ENCODE results near the gene TEK. TPM values are rescaled to one million over a fixed set of nuclear protein-coding genes. Genes with fewer than 3 reads are reported as not detected.

TEK gene
- total RNA-seq, 1 experiment from 2014 or later = not detected

DNA sequence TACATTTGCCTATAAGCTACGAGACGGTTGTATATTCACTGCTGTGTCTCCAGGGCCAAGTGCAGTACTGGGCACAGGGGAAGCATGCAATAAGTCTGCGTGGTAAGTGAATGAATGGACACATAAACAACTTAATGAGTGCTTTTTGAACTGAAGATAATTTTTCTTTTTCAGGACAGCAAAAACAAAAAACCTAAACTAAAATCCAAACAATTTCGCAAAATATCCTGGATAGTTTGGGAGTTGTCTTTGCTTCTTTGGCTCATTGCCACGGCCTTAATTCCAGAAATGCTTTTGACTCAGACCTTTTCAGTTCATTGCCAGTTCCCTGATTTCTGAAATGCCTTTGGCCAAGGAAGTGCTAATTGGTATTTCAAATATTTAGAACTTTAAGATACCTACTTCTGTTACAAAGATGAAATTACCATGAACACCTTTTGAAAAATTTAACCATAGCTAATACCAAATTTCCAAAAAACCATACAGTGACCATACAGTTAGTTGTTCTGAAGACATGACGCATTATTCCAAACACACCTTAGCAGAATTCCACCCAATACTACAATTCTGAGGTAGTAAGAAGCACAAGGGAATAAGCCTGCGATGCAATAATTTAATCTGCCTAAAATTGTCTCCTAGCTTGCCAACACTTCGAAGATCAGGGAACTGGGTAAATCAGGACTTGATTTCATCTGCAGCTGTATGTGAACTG is 42.8 kb downstream of the TEK start:
- Histone ChIP-seq H4K20me1 (ENCODE audit: insufficient read depth) (no peaks in the 10 kb centered on the region), H2AFZ (no peak overlapping the region), H3K4me2 (no peak overlapping the region; the same call in 1 of the 2 replicates), H3K27ac (no peak overlapping the region), H3K4me3 (no peak overlapping the region), H3K4me1 (replicated peaks; ENCODE audit: insufficient read depth) (peaks cover 10% of the 10 kb centered on the region), H3K9me2 (ENCODE audit: insufficient read depth) (no peaks in the 10 kb centered on the region), H3K27me3 (ENCODE audit: insufficient read depth, low read depth) (no peaks in the 10 kb centered on the region), H3F3A (ENCODE audit: insufficient read depth, low read depth) (no peaks in the 10 kb centered on the region; the same call in 1 of the 2 replicates), H3K9me3 (ENCODE audit: insufficient read depth, low read depth) (no peaks in the 10 kb centered on the region), H3K79me2 (ENCODE audit: low read depth) (no peaks in the 10 kb centered on the region), H3K36me3 (ENCODE audit: low read depth) (no peaks in the 10 kb centered on the region)
- no TSS peak for BruUV-seq (replicated peaks)
- intact Hi-C loops (cut with micrococcal nuclease; ENCODE audit: unreplicated experiment) = loop anchor here (5.0 kb wide), 1 partner anchor 50 kb away; no protein-coding TSS in a partner anchor
- DNase-seq = peak; percentile 40 to 58
- TF ChIP-seq, protein P1, sequence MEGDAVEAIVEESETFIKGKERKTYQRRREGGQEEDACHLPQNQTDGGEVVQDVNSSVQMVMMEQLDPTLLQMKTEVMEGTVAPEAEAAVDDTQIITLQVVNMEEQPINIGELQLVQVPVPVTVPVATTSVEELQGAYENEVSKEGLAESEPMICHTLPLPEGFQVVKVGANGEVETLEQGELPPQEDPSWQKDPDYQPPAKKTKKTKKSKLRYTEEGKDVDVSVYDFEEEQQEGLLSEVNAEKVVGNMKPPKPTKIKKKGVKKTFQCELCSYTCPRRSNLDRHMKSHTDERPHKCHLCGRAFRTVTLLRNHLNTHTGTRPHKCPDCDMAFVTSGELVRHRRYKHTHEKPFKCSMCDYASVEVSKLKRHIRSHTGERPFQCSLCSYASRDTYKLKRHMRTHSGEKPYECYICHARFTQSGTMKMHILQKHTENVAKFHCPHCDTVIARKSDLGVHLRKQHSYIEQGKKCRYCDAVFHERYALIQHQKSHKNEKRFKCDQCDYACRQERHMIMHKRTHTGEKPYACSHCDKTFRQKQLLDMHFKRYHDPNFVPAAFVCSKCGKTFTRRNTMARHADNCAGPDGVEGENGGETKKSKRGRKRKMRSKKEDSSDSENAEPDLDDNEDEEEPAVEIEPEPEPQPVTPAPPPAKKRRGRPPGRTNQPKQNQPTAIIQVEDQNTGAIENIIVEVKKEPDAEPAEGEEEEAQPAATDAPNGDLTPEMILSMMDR (conservative IDR thresholded peaks at IDR 0.05) = no peak
- TF ChIP-seq EZH2 (IDR thresholded peaks at IDR 0.05; ENCODE audit: low read depth) = no peak
- CTCF ChIA-PET = no interaction called here
- POLR2A ChIA-PET (ENCODE audit: unreplicated experiment) = interaction anchor here (0.5 kb wide), 1 partner anchor 36 kb away, joined by 7 read pairs; no protein-coding TSS in a partner anchor

DNA sequence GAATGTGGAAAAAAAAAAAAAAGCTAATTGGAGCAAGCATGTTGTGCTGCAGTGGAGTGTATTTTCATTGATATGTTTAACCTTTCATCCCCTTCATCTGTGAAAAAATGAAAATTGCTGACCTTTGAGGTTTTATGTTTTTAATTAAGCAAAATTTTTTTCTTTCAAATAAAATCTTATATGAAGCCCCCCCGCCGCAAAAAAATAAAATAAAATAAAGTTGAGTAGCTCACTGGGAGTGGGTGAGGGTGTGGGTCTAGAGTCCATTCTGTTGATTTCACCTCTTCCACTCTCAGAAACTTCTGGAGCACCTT is 43.3 kb downstream of the TEK start:
- no peaks in the 10 kb centered on the region; the same call in 1 of the 2 replicates for H3F3A ChIP-seq (ENCODE audit: insufficient read depth, low read depth)
- intact Hi-C loops (cut with micrococcal nuclease; ENCODE audit: unreplicated experiment) = loop anchor here (5.0 kb wide), 1 partner anchor 50 kb away; no protein-coding TSS in a partner anchor
- DNase-seq = no peak
- H3K4me2 ChIP-seq = no peak overlapping the region
- H2AFZ ChIP-seq = no peak overlapping the region
- ChIA-PET CTCF (no interaction called here), POLR2A (ENCODE audit: unreplicated experiment) (no interaction called here)
- H4K20me1 ChIP-seq (ENCODE audit: insufficient read depth) = no peaks in the 10 kb centered on the region
- no peak for TF ChIP-seq EZH2 (IDR thresholded peaks at IDR 0.05; ENCODE audit: low read depth)
- TF ChIP-seq, protein P1 (conservative IDR thresholded peaks at IDR 0.05) = no peak
- no peaks in the 10 kb centered on the region for H3K27me3 ChIP-seq (ENCODE audit: insufficient read depth, low read depth)
- H3K9me3 ChIP-seq (ENCODE audit: insufficient read depth, low read depth) = no peaks in the 10 kb centered on the region
- H3K27ac ChIP-seq = no peak overlapping the region
- no peaks in the 10 kb centered on the region for H3K79me2 ChIP-seq (ENCODE audit: low read depth)
- H3K4me1 ChIP-seq (replicated peaks; ENCODE audit: insufficient read depth) = peaks cover 10% of the 10 kb centered on the region
- no peaks in the 10 kb centered on the region for H3K9me2 ChIP-seq (ENCODE audit: insufficient read depth)
- BruUV-seq (replicated peaks) = no TSS peak
- H3K36me3 ChIP-seq (ENCODE audit: low read depth) = no peaks in the 10 kb centered on the region
- no peak overlapping the region for H3K4me3 ChIP-seq

DNA sequence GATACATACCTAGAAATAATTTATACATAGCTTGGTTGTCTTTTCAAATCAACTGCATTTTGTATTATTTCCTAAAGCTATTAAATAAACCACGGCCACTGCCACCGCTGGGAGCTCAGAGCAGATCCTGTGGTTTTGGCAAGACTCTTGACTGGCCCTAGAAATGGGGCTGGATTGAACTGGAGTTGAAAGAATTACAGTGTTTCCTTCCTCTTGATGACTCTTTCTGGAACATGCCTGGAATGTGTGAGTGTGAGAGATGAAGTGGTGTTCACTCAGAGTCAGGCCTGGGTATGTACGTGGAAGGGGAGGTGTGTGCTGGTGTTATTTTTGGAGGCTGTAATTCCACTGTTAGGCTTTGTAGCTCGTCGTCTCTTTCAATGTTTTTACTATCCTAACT is 45.9 kb downstream of the TEK start:
- TF ChIP-seq, protein P1 (conservative IDR thresholded peaks at IDR 0.05) = no peak
- TF ChIP-seq EZH2 (IDR thresholded peaks at IDR 0.05; ENCODE audit: low read depth) = no peak
- no peak for DNase-seq
- BruUV-seq (replicated peaks) = no TSS peak
- Histone ChIP-seq H3K27me3 (ENCODE audit: insufficient read depth, low read depth) (no peaks in the 10 kb centered on the region), H3K79me2 (ENCODE audit: low read depth) (no peaks in the 10 kb centered on the region), H2AFZ (no peak overlapping the region), H4K20me1 (ENCODE audit: insufficient read depth) (no peaks in the 10 kb centered on the region), H3K36me3 (ENCODE audit: low read depth) (no peaks in the 10 kb centered on the region), H3K4me3 (no peak overlapping the region), H3K4me1 (replicated peaks; ENCODE audit: insufficient read depth) (peaks cover 10% of the 10 kb centered on the region), H3K4me2 (no peak overlapping the region), H3K9me3 (ENCODE audit: insufficient read depth, low read depth) (no peaks in the 10 kb centered on the region), H3F3A (ENCODE audit: insufficient read depth, low read depth) (no peaks in the 10 kb centered on the region; the same call in 1 of the 2 replicates), H3K9me2 (ENCODE audit: insufficient read depth) (no peaks in the 10 kb centered on the region), H3K27ac (no peak overlapping the region)
- POLR2A ChIA-PET (ENCODE audit: unreplicated experiment) = interaction anchor here (0.7 kb wide), 1 partner anchor 357 kb away, joined by 3 read pairs; no protein-coding TSS in a partner anchor
- CTCF ChIA-PET = no interaction called here
- intact Hi-C loops (cut with micrococcal nuclease; ENCODE audit: unreplicated experiment) = loop anchor here (5.0 kb wide), 1 partner anchor 53 kb away; no protein-coding TSS in a partner anchor

Data from PC-9 (cell line).